Mammary microvascular endothelial cell (primary cell): ENCODE measurements around the gene CBY1. TPM values are rescaled to one million over a fixed set of nuclear protein-coding genes. Genes with fewer than 3 reads are reported as not detected.

Experiments used
- total RNA-seq: library from RNA; depleted of rRNA; stranded (reverse); fragments of >200 nt; gene quantifications from 2 replicates; pipeline ENCODE4 v1.2.3, GENCODE V29; 2015

Gene CBY1
- 20.3 and 22.7 TPM in 2 replicates for total RNA-seq

GRCh38 chr22:38656256-38657044 is at the start of gene CBY1, which contains the start of gene FAM227A:
Gene CBY1 (plus strand): TSS chr22:38656638. CDS start chr22:38668055, 11,417 bp downstream.
Gene FAM227A (minus strand): TSS chr22:38656392. CDS start chr22:38650168, 6,224 bp downstream.

GRCh38 chr22:38681582-38682335 is 25.3 kb downstream of the CBY1 start, which contains the start of gene TOMM22:
Gene TOMM22 (plus strand): TSS chr22:38681957. CDS start chr22:38681979, 22 bp downstream.

DNA sequence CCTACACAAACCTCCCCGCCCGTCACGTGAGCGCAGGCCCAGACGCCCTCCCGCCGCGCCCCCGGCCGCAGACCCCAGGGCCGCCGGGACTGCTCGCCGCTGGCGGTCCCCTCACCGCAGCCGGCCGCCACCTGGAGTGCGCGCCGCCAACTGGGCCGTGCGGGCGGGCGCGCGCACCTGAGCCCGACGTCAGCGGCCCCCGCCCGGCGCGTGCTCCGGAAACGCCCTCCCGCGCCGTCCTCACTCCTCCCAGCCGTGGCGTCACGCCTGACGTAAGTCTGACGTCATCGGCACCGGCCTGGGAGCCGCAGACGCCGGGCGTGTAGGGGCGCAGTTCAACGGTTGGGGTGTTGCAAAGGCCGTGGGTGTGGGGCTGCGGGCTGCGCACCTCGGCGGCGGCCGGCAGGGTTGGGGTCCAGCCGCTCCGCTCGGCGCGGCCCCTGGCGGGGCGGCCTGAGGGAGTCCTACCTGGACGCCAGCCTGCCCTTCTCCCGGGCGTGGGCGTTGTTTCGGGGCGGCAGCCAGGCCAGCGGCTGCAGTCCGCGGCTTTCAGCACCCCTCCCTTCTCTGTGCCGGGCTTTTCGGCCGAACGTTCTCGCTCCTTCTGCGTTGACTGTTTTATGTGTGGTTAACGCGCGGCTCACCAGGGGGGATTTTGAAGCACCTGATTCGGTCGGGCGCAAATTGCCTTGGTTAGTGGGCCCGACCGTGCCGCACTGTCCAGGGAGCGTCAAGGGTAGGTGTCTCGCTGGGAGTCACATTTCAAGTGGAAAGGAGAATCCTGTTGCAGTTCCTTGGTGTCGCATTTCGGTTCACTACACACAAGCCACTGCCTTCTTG is 44.6 kb downstream of the CBY1 start, which contains the start of gene JOSD1:
Gene JOSD1, minus strand, starts transcription at position 155 of the 840 bp plus-strand sequence. CDS start 956 bp downstream, outside the sequence.

GRCh38 chr22:38705235-38706100 is 49.0 kb downstream of the CBY1 start, which contains the start of gene GTPBP1:
Gene GTPBP1 (plus strand): TSS chr22:38705944. CDS start chr22:38705956, 12 bp downstream.

Other genes starting within 250 kb of the CBY1 start
- gene KCNJ4, start 201.4 kb upstream of the CBY1 start, total RNA-seq, result not detected in 2 replicates
- 30.4 and 32.4 TPM in 2 replicates for gene KDELR3, start 188.5 kb upstream of the CBY1 start, total RNA-seq
- gene DDX17, start 150.3 kb upstream of the CBY1 start, total RNA-seq, result 205 and 212 TPM in 2 replicates
- 0.53 and 1.9 TPM in 2 replicates for gene DMC1, start 86.5 kb upstream of the CBY1 start, total RNA-seq
- gene FAM227A, start 246 bp upstream of the CBY1 start, total RNA-seq, result not detected in 2 replicates
- 83.6 and 96.4 TPM in 2 replicates for gene TOMM22, start 25.3 kb downstream of the CBY1 start, total RNA-seq
- gene JOSD1, start 44.3 kb downstream of the CBY1 start, total RNA-seq, result 78.4 and 87.0 TPM in 2 replicates
- 27.6 and 28.2 TPM in 2 replicates for gene GTPBP1, start 49.3 kb downstream of the CBY1 start, total RNA-seq
- 69.0 and 82.1 TPM in 2 replicates for gene SUN2, start 99.4 kb downstream of the CBY1 start, total RNA-seq
- gene DNAL4, start 137.5 kb downstream of the CBY1 start, total RNA-seq, result 13.5 and 16.5 TPM in 2 replicates
- 0.05 and 0.07 TPM in 2 replicates for gene NPTXR, start 187.4 kb downstream of the CBY1 start, total RNA-seq
- 39.9 and 41.7 TPM in 2 replicates for gene CBX6, start 215.6 kb downstream of the CBY1 start, total RNA-seq